Nephron (organoid): Measurements from ENCODE around the gene CPNE5.

Source experiments
- H3K27ac Mint-ChIP-seq, 3 experiments: 2 replicates each; pipeline ENCODE4 v1.8.0; 2020; ENCODE audit warnings: mixed read lengths in 3 of 3, mild to moderate bottlenecking in 2 of 3, moderate library complexity in 1 of 3
- H3K27me3 Mint-ChIP-seq: 2 replicates; pipeline ENCODE4 v1.8.0; 2021; ENCODE audit warnings: low read depth, mild to moderate bottlenecking, moderate library complexity, mixed read lengths
- H3K36me3 Mint-ChIP-seq: 2 replicates; pipeline ENCODE4 v1.8.0; 2020; ENCODE audit warnings: low read depth, mixed read lengths
- H3K4me1 Mint-ChIP-seq: 2 replicates; pipeline ENCODE4 v1.8.0; 2020; ENCODE audit warnings: mixed read lengths
- H3K4me3 Mint-ChIP-seq, 3 experiments: 2 replicates each; pipeline ENCODE4 v1.8.0; 2020; ENCODE audit warnings: mild to moderate bottlenecking in 3 of 3, mixed read lengths in 3 of 3, moderate library complexity in 2 of 3
- H3K9me3 Mint-ChIP-seq: 2 replicates; pipeline ENCODE4 v1.8.0; 2020; ENCODE audit warnings: mixed read lengths
- TF ChIP-seq, protein P1 (sequence below), 3 experiments: fragments of 200-600 bp; sonication (generic); IDR thresholded peaks; one replicate each; pipeline ENCODE4 v1.5.0; 2021; ENCODE audit warnings: antibody characterized with exemption in 3 of 3; ENCODE audit not compliant: unreplicated experiment in 3 of 3

Gene CPNE5

DNA sequence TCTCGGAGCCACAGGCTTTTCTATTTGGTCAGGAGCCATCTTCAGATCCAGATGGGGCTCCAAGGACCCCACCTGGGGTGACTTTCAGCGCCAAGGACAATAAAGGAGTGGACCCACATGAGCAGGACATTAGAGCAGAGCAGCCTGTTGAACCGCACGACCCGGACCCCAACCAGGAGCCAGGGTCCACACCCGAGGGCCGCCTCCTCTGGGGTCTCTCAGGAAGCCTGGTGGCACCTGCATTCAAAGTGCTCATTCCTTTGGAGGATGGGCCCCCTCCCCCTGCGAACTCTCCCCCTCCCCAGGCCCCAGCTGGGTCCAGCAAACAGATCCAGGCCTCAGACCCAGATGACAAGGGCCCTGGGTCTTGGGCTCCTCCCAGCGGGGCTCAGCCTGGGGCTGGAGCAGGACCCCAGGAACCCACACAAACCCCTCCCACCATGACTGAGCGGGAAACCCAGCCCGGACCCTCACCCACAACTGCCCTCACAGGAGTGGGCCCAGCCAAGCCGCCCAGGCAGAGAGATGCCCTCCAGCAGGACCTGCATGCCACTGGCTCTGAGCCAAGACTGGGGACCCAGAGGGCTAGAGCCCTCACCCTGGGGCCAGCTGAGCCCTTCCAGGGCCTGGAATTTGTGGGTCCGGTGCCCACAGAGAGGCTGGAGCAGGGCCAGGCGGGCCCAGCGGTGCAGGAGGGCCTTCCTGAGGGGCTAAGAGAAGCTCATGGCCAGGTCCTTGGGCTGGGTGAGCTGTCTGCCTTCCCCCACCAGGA, 117.7 kb downstream of the CPNE5 start:
- H3K4me1 Mint-ChIP-seq: peaks cover 8% of the 10 kb centered on the region
- no peaks in the 10 kb centered on the region for H3K36me3 Mint-ChIP-seq
- no peak overlapping the region for H3K4me3 Mint-ChIP-seq
- TF ChIP-seq, protein P1, sequence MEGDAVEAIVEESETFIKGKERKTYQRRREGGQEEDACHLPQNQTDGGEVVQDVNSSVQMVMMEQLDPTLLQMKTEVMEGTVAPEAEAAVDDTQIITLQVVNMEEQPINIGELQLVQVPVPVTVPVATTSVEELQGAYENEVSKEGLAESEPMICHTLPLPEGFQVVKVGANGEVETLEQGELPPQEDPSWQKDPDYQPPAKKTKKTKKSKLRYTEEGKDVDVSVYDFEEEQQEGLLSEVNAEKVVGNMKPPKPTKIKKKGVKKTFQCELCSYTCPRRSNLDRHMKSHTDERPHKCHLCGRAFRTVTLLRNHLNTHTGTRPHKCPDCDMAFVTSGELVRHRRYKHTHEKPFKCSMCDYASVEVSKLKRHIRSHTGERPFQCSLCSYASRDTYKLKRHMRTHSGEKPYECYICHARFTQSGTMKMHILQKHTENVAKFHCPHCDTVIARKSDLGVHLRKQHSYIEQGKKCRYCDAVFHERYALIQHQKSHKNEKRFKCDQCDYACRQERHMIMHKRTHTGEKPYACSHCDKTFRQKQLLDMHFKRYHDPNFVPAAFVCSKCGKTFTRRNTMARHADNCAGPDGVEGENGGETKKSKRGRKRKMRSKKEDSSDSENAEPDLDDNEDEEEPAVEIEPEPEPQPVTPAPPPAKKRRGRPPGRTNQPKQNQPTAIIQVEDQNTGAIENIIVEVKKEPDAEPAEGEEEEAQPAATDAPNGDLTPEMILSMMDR (IDR thresholded peaks at IDR 0.05; ENCODE audit: unreplicated experiment in 3 of 3): no peak
- no peaks in the 10 kb centered on the region for H3K9me3 Mint-ChIP-seq
- H3K27ac Mint-ChIP-seq: no peak overlapping the region
- peaks cover 11% of the 10 kb centered on the region for H3K27me3 Mint-ChIP-seq

DNA sequence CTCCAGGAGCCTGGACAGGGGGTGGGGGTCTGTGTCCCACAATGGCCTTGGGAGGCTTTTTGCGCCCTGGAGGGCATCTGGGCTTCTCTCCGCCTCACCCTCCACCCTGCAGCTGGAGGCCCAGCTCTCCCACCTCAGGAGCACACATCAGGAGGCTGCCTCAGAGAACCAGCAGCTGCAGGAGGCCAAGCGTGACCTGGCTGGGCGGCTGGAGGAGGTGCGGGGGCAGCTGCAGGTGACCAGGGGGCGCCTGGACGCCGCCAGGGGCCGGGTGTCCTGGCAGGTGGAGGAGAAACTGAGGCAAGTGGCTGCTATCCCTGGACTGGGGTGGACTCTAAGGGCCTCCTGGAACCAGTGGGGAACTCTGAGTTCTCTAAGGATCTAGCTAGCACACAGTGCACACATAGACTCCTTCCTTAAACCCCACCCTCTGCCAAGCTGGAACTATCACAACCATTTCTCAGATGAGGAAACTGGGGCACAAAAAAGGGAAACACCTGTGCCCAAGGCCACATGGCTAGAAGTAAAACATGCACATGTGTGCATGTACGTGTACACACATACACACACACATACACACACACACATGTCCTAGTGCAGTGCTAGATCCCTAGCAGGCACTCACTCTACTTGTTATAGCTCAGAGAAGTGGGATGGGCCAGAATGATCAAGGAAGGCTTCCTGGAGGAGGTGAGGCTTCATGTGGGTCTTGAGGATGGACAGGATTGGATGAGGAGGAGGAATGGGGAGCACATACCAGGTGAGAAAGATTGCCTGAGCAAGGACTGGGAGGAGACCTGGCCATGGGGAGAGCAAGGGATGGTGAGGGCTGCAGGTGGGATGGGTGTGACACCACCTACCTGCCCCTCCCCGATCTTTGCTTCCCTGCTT, 118.7 kb downstream of the CPNE5 start:
- Mint-ChIP-seq H3K36me3 (no peaks in the 10 kb centered on the region), H3K9me3 (no peaks in the 10 kb centered on the region), H3K4me3 (no peak overlapping the region), H3K27ac (no peak overlapping the region), H3K27me3 (peaks cover 11% of the 10 kb centered on the region), H3K4me1 (peaks cover 8% of the 10 kb centered on the region)
- TF ChIP-seq, protein P1 (IDR thresholded peaks at IDR 0.05; ENCODE audit: unreplicated experiment in 3 of 3): no peak

DNA sequence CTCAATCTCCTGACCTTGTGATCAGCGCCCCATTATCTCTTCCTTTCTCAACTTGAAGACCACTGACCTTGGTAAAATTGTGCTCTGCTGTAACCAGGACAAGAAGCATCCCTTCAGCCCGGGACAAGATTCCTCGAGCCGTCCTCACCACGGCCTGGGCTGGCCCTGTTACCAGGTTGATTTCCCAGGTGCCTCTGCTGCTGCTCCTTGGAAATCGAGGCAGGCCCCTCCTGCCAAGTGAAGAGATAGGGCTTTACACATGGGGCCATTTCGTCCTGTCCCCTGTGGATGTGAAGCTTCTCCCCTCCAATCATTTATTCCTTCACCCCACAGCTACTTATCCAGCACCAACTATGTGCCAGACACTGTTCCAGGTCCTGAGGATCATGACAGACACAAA, 120.1 kb downstream of the CPNE5 start:
- TF ChIP-seq, protein P1 (IDR thresholded peaks at IDR 0.05; ENCODE audit: unreplicated experiment in 3 of 3): no peak

DNA sequence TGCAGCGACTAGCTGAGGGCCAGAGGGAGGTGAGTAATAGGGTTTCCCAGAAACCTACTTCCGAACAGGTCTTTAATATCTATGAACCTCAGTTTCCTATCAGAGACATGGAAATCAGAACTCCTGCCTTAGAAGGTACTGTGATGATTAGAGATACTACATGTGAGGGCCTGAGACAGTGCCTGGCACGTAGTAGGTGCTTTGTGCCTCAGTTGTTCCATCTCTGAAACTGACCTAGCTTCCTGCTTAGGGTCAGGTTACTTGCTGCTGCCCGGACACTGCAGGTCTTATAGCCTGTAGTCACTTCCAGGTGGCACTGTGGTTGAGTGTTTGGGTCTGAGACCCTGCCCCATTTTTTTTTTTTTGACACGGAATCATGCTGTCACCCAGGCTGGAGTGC, 120.7 kb downstream of the CPNE5 start:
- H3K9me3 Mint-ChIP-seq: no peaks in the 10 kb centered on the region
- no peaks in the 10 kb centered on the region for H3K36me3 Mint-ChIP-seq
- no peak overlapping the region for H3K27ac Mint-ChIP-seq
- TF ChIP-seq, protein P1 (IDR thresholded peaks at IDR 0.05; ENCODE audit: unreplicated experiment in 3 of 3): no peak
- H3K4me3 Mint-ChIP-seq: no peak overlapping the region
- H3K27me3 Mint-ChIP-seq: peaks cover 15% of the 10 kb centered on the region
- peaks cover 4% of the 10 kb centered on the region for H3K4me1 Mint-ChIP-seq

More for the DNA sequence above, 120.1 kb downstream of the CPNE5 start:
- Mint-ChIP-seq H3K4me3 (no peak overlapping the region), H3K4me1 (peaks cover 4% of the 10 kb centered on the region), H3K36me3 (no peaks in the 10 kb centered on the region), H3K9me3 (no peaks in the 10 kb centered on the region), H3K27me3 (peaks cover 15% of the 10 kb centered on the region), H3K27ac (no peak overlapping the region)

DNA sequence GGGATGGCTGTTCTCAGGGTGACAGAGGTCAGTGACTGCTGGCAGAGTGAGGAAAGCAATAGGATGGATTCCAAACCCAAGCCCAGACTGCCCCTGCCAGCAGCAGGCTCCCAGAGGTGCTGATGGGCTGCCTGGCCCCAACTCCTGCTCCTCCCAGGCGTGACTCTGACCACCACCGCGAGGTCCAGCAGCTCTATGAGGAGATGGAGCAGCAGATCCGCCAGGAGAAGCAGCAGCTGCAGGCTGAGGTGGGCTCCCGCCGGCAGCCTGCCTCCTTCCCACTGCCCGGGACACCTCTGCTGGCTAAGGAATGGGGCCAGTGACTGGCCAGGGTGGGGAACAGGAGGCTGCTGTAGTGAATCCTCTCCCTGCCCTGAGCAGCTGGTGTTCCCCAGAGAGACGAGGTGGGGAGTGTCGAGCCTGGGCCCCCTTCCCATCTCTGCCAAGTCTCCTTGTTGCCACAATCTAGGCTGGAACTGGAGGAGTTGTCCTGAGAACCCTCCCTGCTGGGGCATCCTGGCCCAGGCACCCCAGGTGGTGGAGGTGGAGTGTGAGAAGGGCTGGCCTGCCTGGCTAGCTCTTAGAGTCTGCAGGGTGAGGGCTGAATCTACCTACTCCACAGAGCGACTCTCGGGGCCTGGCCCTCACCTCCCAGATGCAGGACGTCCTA, 121.2 kb downstream of the CPNE5 start:
- H3K4me3 Mint-ChIP-seq: no peak overlapping the region
- peaks cover 15% of the 10 kb centered on the region for H3K27me3 Mint-ChIP-seq
- no peaks in the 10 kb centered on the region for H3K36me3 Mint-ChIP-seq
- peaks cover 4% of the 10 kb centered on the region for H3K4me1 Mint-ChIP-seq
- no peak overlapping the region for H3K27ac Mint-ChIP-seq
- TF ChIP-seq, protein P1 (IDR thresholded peaks at IDR 0.05; ENCODE audit: unreplicated experiment in 3 of 3): no peak
- no peaks in the 10 kb centered on the region for H3K9me3 Mint-ChIP-seq
